Natural killer cell (primary cell): ENCODE data around the gene CHRNA7. TPM values are rescaled to one million over a fixed set of nuclear protein-coding genes. Genes with fewer than 3 reads are reported as not detected.

Source experiments
- ATAC-seq, 3 donors: fragments of 150-1000 bp in 2 of 3; fragments of 200-7000 bp in 1 of 3; cut with Tn5 transposase; 1 replicate in 1 of 3; 2 replicates in 2 of 3; pipeline ENCODE4 v1.10.0; 2021; ENCODE audit warnings: mild to moderate bottlenecking in 2 of 3, moderate library complexity in 2 of 3
- DNase-seq, 2 donors: peaks; one replicate each; pipeline versions ENCODE4 v3.0.0 to v3.0.0-alpha.2; 2013 to 2021; ENCODE audit warnings: mixed read lengths in 1 of 2
- H3K27ac ChIP-seq: one replicate; pipeline ENCODE4 v1.5.1; 2013; ENCODE audit warnings: mild to moderate bottlenecking, low read length
- H3K27me3 ChIP-seq: one replicate; pipeline ENCODE4 v1.6.1; 2013; ENCODE audit warnings: low read length; ENCODE audit not compliant: control insufficient read depth, insufficient read depth
- H3K36me3 ChIP-seq: one replicate; pipeline ENCODE4 v1.6.1; 2013; ENCODE audit warnings: low read length; ENCODE audit not compliant: control insufficient read depth, insufficient read depth
- H3K4me1 ChIP-seq: one replicate; pipeline ENCODE4 v1.6.1; 2013; ENCODE audit warnings: low read length; ENCODE audit not compliant: control insufficient read depth, insufficient read depth
- H3K4me3 ChIP-seq: one replicate; pipeline ENCODE4 v1.5.1; 2013; ENCODE audit warnings: low read length
- H3K9me3 ChIP-seq: one replicate; pipeline ENCODE4 v1.6.1; 2013; ENCODE audit warnings: low read length; ENCODE audit not compliant: control insufficient read depth, insufficient read depth
- H3K27ac Mint-ChIP-seq, 2 donors: one replicate each; pipeline ENCODE4 v1.8.0; 2022; ENCODE audit warnings: mild to moderate bottlenecking in 2 of 2, mixed read lengths in 2 of 2, moderate library complexity in 1 of 2
- H3K27me3 Mint-ChIP-seq, 2 donors: one replicate each; pipeline ENCODE4 v1.8.0; 2022; ENCODE audit warnings: low read depth in 2 of 2, mixed read lengths in 2 of 2
- H3K36me3 Mint-ChIP-seq: one replicate; pipeline ENCODE4 v1.8.0; 2022; ENCODE audit warnings: mixed read lengths
- H3K4me1 Mint-ChIP-seq, 2 donors: one replicate each; pipeline ENCODE4 v1.8.0; 2022; ENCODE audit warnings: mixed read lengths in 2 of 2
- H3K4me3 Mint-ChIP-seq: one replicate; pipeline ENCODE4 v1.8.0; 2022; ENCODE audit warnings: mild to moderate bottlenecking, moderate library complexity, mixed read lengths
- H3K9me3 Mint-ChIP-seq, 2 donors: one replicate each; pipeline ENCODE4 v1.8.0; 2022; ENCODE audit warnings: mixed read lengths in 2 of 2
- CTCF ChIP-seq: fragments of 200-600 bp; IDR thresholded peaks from one replicate; pipeline ENCODE4 v1.8.0; 2022; ENCODE audit warnings: antibody characterized with exemption
- WGBS: methylation state at CpG from one replicate; pipeline ENCODE4 v1.1.7; 2013; ENCODE audit warnings: missing lambda C conversion rate; ENCODE audit not compliant: insufficient coverage; 5-methylcytosine and 5-hydroxymethylcytosine counted together
- intact Hi-C: fragments of 100-400 bp; cut with micrococcal nuclease; formaldehyde crosslinking; loops from one replicate; pipeline ENCODE4 v1.14.2; 2022
- total RNA-seq, 4 donors: library from RNA; stranded (reverse); fragments of 120-200 nt in 1 of 4; gene quantifications; one replicate each; pipeline versions ENCODE4 v1.2.3 to v1.2.4, GENCODE V29; 2013 to 2022

Gene CHRNA7
- total RNA-seq, 3 donors from 2014 or later (not counting 1 experiment from before 2014, with no cell fraction given), result 3.1 to 5.4 (median 3.7) TPM

GRCh38 chr15:32098033-32098432, 67.7 kb downstream of the CHRNA7 start:
- Histone ChIP-seq H3K4me3 (no peak overlapping the region), H3K36me3 (no peaks in the 10 kb centered on the region), H3K4me1 (no peaks in the 10 kb centered on the region), H3K27me3 (no peaks in the 10 kb centered on the region), H3K27ac (no peak overlapping the region), H3K9me3 (no peaks in the 10 kb centered on the region)
- Mint-ChIP-seq H3K27me3 (peaks cover 12 to 28% of the 10 kb centered on the region in 2 donors), H3K9me3 (no peaks in the 10 kb centered on the region), H3K4me1 (no peaks in the 10 kb centered on the region), H3K36me3 (no peaks in the 10 kb centered on the region), H3K4me3 (no peak overlapping the region), H3K27ac (no peak overlapping the region)
- no peak for ATAC-seq
- no peak for DNase-seq
- WGBS, result 23% methylated on average over 7 of the region's 7 CpGs
- no peak for TF ChIP-seq CTCF
- intact Hi-C loops, result no loop called here

- Mint-ChIP-seq H3K27me3 (peaks cover 17 to 33% of the 10 kb centered on the region in 2 donors), H3K36me3 (no peaks in the 10 kb centered on the region), H3K4me3 (no peak overlapping the region), H3K9me3 (no peaks in the 10 kb centered on the region), H3K27ac (no peak overlapping the region), H3K4me1 (no peaks in the 10 kb centered on the region)
- DNase-seq, result no peak
- 62% methylated on average over 6 of the region's 7 CpGs for WGBS
- H3K27me3 ChIP-seq, result no peaks in the 10 kb centered on the region
- intact Hi-C loops, result no loop called here
- H3K4me3 ChIP-seq, result no peak overlapping the region
- no peak for ATAC-seq
- no peaks in the 10 kb centered on the region for H3K9me3 ChIP-seq
- H3K36me3 ChIP-seq, result no peaks in the 10 kb centered on the region
- no peak for TF ChIP-seq CTCF
- no peaks in the 10 kb centered on the region for H3K4me1 ChIP-seq
- H3K27ac ChIP-seq, result no peak overlapping the region
These were observed 68.9 kb downstream of the CHRNA7 start for GRCh38 chr15:32099097-32099785.

DNA sequence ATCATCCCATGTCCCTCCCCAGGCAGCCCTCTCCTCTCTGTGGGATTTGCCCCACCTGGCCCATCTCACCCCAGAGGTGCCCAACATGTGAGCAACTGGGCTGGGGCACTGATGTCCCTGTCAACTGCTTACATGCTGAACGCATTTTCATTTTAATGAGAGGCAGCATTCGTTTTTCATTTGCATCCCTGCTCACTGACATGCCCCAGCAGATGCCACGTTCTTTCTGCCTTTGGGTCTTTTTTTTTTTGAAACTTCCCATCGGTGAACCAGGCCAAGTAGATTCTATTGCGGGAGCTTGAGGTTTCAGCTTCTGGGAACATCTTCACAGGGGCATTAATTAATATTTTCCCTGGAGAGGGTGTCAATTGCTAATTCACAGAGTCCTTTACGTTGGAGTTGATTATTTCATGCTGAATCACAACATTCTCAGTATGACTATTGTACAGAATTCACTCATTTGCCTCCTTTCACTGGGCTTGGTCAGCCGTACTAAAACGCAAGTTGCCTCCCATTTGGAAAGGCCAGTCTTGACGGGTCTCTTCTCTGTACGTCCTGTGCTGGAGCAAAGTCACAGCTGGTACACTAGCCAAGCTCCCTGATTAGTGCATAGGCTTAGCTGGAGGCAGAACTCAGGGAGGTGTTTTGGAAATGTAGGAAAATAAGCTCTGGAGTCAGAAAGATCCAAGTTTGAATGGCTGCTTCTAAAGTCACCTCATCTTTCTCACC, 69.8 kb downstream of the CHRNA7 start:
- WGBS, result 73% methylated on average over 10 of the region's 10 CpGs
- Mint-ChIP-seq H3K4me1 (no peaks in the 10 kb centered on the region), H3K9me3 (no peaks in the 10 kb centered on the region), H3K36me3 (no peaks in the 10 kb centered on the region), H3K4me3 (no peak overlapping the region), H3K27me3 (peaks cover 19 to 41% of the 10 kb centered on the region in 2 donors), H3K27ac (no peak overlapping the region)
- Histone ChIP-seq H3K4me1 (no peaks in the 10 kb centered on the region), H3K4me3 (no peak overlapping the region), H3K27me3 (no peaks in the 10 kb centered on the region), H3K27ac (no peak overlapping the region), H3K9me3 (no peaks in the 10 kb centered on the region), H3K36me3 (no peaks in the 10 kb centered on the region)
- DNase-seq (no peak), ATAC-seq (no peak)
- no peak for TF ChIP-seq CTCF
- intact Hi-C loops, result no loop called here
